OCI-LY3 (cell line): ENCODE results near the gene AMDHD2.
A peak's percentile ranks its signal among the peaks of the same experiment; 100 is the strongest.

ENCODE experiments used
- H2AFZ ChIP-seq: fragments of 200-600, 300-600 bp; shearing (Covaris generic); 2 replicates; pipeline ENCODE4 v1.6.0; 2014; ENCODE audit warnings: antibody characterized with exemption, low read depth, low read length
- H3K27ac ChIP-seq: fragments of 200-600, 300-600 bp; sonication (generic); 2 replicates; pipeline ENCODE4 v1.5.1; 2014; ENCODE audit warnings: mild to moderate bottlenecking, low read length, moderate library complexity, mixed read lengths
- H3K27me3 ChIP-seq: fragments of 200-600, 300-600 bp; sonication (generic); 2 replicates; pipeline ENCODE4 v1.6.1; 2014; ENCODE audit warnings: low read depth, low read length, mixed read lengths
- H3K36me3 ChIP-seq: fragments of 200-600, 300-600 bp; sonication (generic); replicated peaks from 2 replicates; pipeline ENCODE3; 2014; ENCODE audit warnings: low read depth, low read length, mixed read lengths
- H3K4me1 ChIP-seq: fragments of 300-600, 200-600 bp; sonication (generic); 2 replicates; pipeline ENCODE4 v1.6.1; 2014; ENCODE audit warnings: low read length, mixed read lengths
- H3K4me2 ChIP-seq: fragments of 200-600, 300-600 bp; sonication (generic); 2 replicates; pipeline ENCODE4 v1.6.1; 2014; ENCODE audit warnings: low read length, mixed read lengths
- H3K4me3 ChIP-seq: fragments of 300-600, 200-600 bp; sonication (generic); 2 replicates; pipeline ENCODE4 v1.5.1; 2014; ENCODE audit warnings: antibody characterized with exemption, mild to moderate bottlenecking, low read length, moderate library complexity
- H3K79me2 ChIP-seq: fragments of 300-600, 200-600 bp; shearing (Covaris generic); 2 replicates; pipeline ENCODE4 v1.6.1; 2014; ENCODE audit warnings: mild to moderate bottlenecking, low read length, mixed read lengths
- H3K9ac ChIP-seq: fragments of 300-600, 200-600 bp; shearing (Covaris generic); 2 replicates; pipeline ENCODE4 v1.6.0; 2014; ENCODE audit warnings: mild to moderate bottlenecking, low read length, moderate library complexity
- H3K9me3 ChIP-seq: fragments of 200-600, 300-600 bp; shearing (Covaris generic); 2 replicates; pipeline ENCODE4 v1.6.1; 2014; ENCODE audit warnings: low read length, mixed read lengths; ENCODE audit not compliant: insufficient read depth
- H4K20me1 ChIP-seq: fragments of 200-600, 300-600 bp; sonication (generic); 2 replicates; pipeline ENCODE4 v1.6.1; 2016; ENCODE audit warnings: low read length, mixed read lengths; ENCODE audit not compliant: insufficient read depth
- CTCF ChIP-seq: fragments of 200-600, 300-600 bp; sonication (generic); IDR thresholded peaks from 2 replicates; pipeline ENCODE4 v1.5.1; 2014; ENCODE audit warnings: antibody characterized with exemption, low read length, low read depth
- EZH2phosphoT487 ChIP-seq: fragments of 200-600 bp; shearing (Covaris generic); IDR thresholded peaks from 2 replicates; pipeline ENCODE4 v1.6.1; 2018; ENCODE audit warnings: antibody characterized with exemption, mixed run types, low read depth

Gene AMDHD2

GRCh38 chr16:2471653-2472487 lies 48.3 kb upstream of the AMDHD2 start:
- Histone ChIP-seq H3K27me3 (peaks cover 25% of the 10 kb centered on the region), H3K9ac (no peak overlapping the region), H3K9me3 (no peaks in the 10 kb centered on the region), H4K20me1 (peaks cover 7% of the 10 kb centered on the region; the same call in 1 of the 2 replicates), H3K27ac (no peak overlapping the region), H3K4me2 (no peak overlapping the region), H3K79me2 (peaks cover 11% of the 10 kb centered on the region; the same call in 1 of the 2 replicates), H2AFZ (no peak overlapping the region), H3K4me1 (peaks cover 36% of the 10 kb centered on the region), H3K4me3 (no peak overlapping the region), H3K36me3 (no peaks in the 10 kb centered on the region)
- TF ChIP-seq CTCF, result no peak
- TF ChIP-seq EZH2phosphoT487, result no peak

GRCh38 chr16:2472488-2472864 lies 47.7 kb upstream of the AMDHD2 start:
- Histone ChIP-seq H3K27ac (no peak overlapping the region), H3K79me2 (peaks cover 11% of the 10 kb centered on the region; the same call in 1 of the 2 replicates), H3K4me2 (no peak overlapping the region), H3K4me1 (peaks cover 36% of the 10 kb centered on the region), H3K36me3 (no peaks in the 10 kb centered on the region), H2AFZ (no peak overlapping the region), H3K9ac (no peak overlapping the region), H3K4me3 (no peak overlapping the region), H4K20me1 (peaks cover 7% of the 10 kb centered on the region; the same call in 1 of the 2 replicates), H3K27me3 (peaks cover 25% of the 10 kb centered on the region), H3K9me3 (no peaks in the 10 kb centered on the region)
- TF ChIP-seq CTCF (no peak), EZH2phosphoT487 (no peak)

- Histone ChIP-seq H2AFZ (no peak overlapping the region), H3K27me3 (peaks cover 25% of the 10 kb centered on the region), H3K9ac (no peak overlapping the region), H3K4me3 (peak overlapping the region; percentile 98), H4K20me1 (peaks cover 7% of the 10 kb centered on the region; the same call in 1 of the 2 replicates), H3K9me3 (no peaks in the 10 kb centered on the region), H3K79me2 (peaks cover 11% of the 10 kb centered on the region; the same call in 1 of the 2 replicates), H3K4me1 (peaks cover 36% of the 10 kb centered on the region), H3K4me2 (peak overlapping the region; percentile 89), H3K27ac (no peak overlapping the region), H3K36me3 (no peaks in the 10 kb centered on the region)
- TF ChIP-seq EZH2phosphoT487, result no peak
- no peak for TF ChIP-seq CTCF
These were observed 47.2 kb upstream of the AMDHD2 start for GRCh38 chr16:2472885-2473445.

GRCh38 chr16:2473446-2473926 lies 46.7 kb upstream of the AMDHD2 start:
- Histone ChIP-seq H3K27me3 (peaks cover 21% of the 10 kb centered on the region), H3K9me3 (no peaks in the 10 kb centered on the region), H3K9ac (0 out of 2 replicates have a peak overlapping the region, but pooled peaks have one; percentile 6), H3K27ac (no peak overlapping the region), H3K4me2 (peak overlapping the region; percentile 89), H3K36me3 (no peaks in the 10 kb centered on the region), H3K4me3 (peak overlapping the region; percentile 98), H3K4me1 (peaks cover 31% of the 10 kb centered on the region), H4K20me1 (peaks cover 7% of the 10 kb centered on the region; the same call in 1 of the 2 replicates), H3K79me2 (peaks cover 11% of the 10 kb centered on the region; the same call in 1 of the 2 replicates), H2AFZ (no peak overlapping the region)
- TF ChIP-seq CTCF (no peak), EZH2phosphoT487 (no peak)
